ENCODE data around the gene MPHOSPH6.

GRCh38 chr16:82108774-82109173 is 61.2 kb downstream of the MPHOSPH6 start:
- no peak for TF ChIP-seq CTCF (IDR thresholded peaks at IDR 0.05)
- no peak for TF ChIP-seq POLR2A (IDR thresholded peaks at IDR 0.05)
